GM12878 (cell line): ENCODE data around the gene ANKRD44. TPM values are rescaled to one million over a fixed set of nuclear protein-coding genes. Genes with fewer than 3 reads are reported as not detected.

ENCODE experiments used
- ATAC-seq: fragments of 200-7000 bp; cut with Tn5 transposase; 3 replicates; pipeline ENCODE4 v1.9.1; 2020; ENCODE audit warnings: mild to moderate bottlenecking, moderate library complexity
- BruUV-seq: library from RNA; stranded (reverse); fragments of 400-500 nt; replicated peaks from 2 replicates; lab custom pipeline; 2021; lab: Mats Ljungman, UMichigan
- CTCF ChIA-PET: fragments of 300-600 bp; sonication (Branson Sonifier 250); formaldehyde crosslinking; extraction: SDS; loops from one replicate; lab custom pipeline; 2021; ENCODE audit warnings: inconsistent platforms; lab: Yijun Ruan, JAX
- POLR2A ChIA-PET: fragments of 350-600 bp; formaldehyde crosslinking; extraction: SDS; loops from one replicate; lab custom pipeline; 2021; ENCODE audit warnings: inconsistent platforms; lab: Charles Lee
- RAD21 ChIA-PET: fragments of 300-600 bp; sonication (Branson Sonifier 250); formaldehyde crosslinking; loops from one replicate; lab custom pipeline; 2023; ENCODE audit warnings: antibody characterized with exemption; ENCODE audit not compliant: unreplicated experiment; lab: Charles Lee
- SMC1A ChIA-PET: fragments of 300-600 bp; sonication (Branson Sonifier 250); formaldehyde crosslinking; loops from one replicate; lab custom pipeline; 2023; ENCODE audit not compliant: unreplicated experiment, uncharacterized antibody; lab: Charles Lee
- DNase-seq: peaks from one replicate; pipeline ENCODE4 v3.0.0-alpha.2; 2011; ENCODE audit warnings: low read depth, low spot score
- FAIRE-seq: peaks from 3 replicates; lab custom pipeline; 2011; peaks lifted over from hg19 to GRCh38; lab: Jason Lieb, UNC
- H2AFZ ChIP-seq: 2 replicates; pipeline ENCODE4 v1.6.0; 2011; ENCODE audit warnings: low read depth, low read length, control low read depth; ENCODE audit not compliant: control insufficient read depth
- H3K27ac ChIP-seq: 2 replicates; pipeline ENCODE4 v1.5.1; 2011; ENCODE audit warnings: control low read depth; ENCODE audit not compliant: control insufficient read depth, insufficient read depth
- H3K27me3 ChIP-seq, 2 experiments: replicated peaks in 1 of 2; 2 replicates each; pipeline versions ENCODE4 v1.6.0 to v1.6.1; 2011; ENCODE audit warnings: low read length in 1 of 2; ENCODE audit not compliant: control insufficient read depth in 2 of 2, insufficient read depth in 2 of 2
- H3K36me3 ChIP-seq, 2 experiments: 2 replicates each; pipeline ENCODE4 v1.5.1; 2011; ENCODE audit warnings: low read length in 1 of 2; ENCODE audit not compliant: control insufficient read depth in 2 of 2, insufficient read depth in 2 of 2
- H3K4me1 ChIP-seq: 2 replicates; pipeline ENCODE4 v1.6.1; 2011; ENCODE audit warnings: mild to moderate bottlenecking, low read length, moderate library complexity, mixed read lengths; ENCODE audit not compliant: control insufficient read depth, insufficient read depth
- H3K4me2 ChIP-seq: 2 replicates; pipeline ENCODE4 v1.6.0; 2011; ENCODE audit warnings: control low read depth; ENCODE audit not compliant: control insufficient read depth, insufficient read depth
- H3K4me3 ChIP-seq: fragments of 200-600 bp; sonication (generic); 2 replicates; pipeline ENCODE4 v1.5.1; 2016
- H3K79me2 ChIP-seq: 2 replicates; pipeline ENCODE4 v1.6.0; 2011; ENCODE audit warnings: low read length; ENCODE audit not compliant: control insufficient read depth, insufficient read depth
- H3K9ac ChIP-seq: 2 replicates; pipeline ENCODE4 v1.8.0; 2011; ENCODE audit warnings: low read length, control low read depth, mixed read lengths; ENCODE audit not compliant: control insufficient read depth, insufficient read depth
- H3K9me3 ChIP-seq: replicated peaks from 3 replicates; pipeline ENCODE4 v1.5.1; 2011; ENCODE audit warnings: mild to moderate bottlenecking, low read length; ENCODE audit not compliant: control insufficient read depth, insufficient read depth
- H4K20me1 ChIP-seq: 2 replicates; pipeline ENCODE4 v1.6.0; 2011; ENCODE audit not compliant: control insufficient read depth, insufficient read depth
- BACH1 ChIP-seq: fragments of 450-650 bp; IDR thresholded peaks from 2 replicates; pipeline ENCODE4 v1.6.1; 2017; ENCODE audit warnings: mild to moderate bottlenecking, borderline replicate concordance
- CBX5 ChIP-seq: sonication (generic); IDR thresholded peaks from 2 replicates; pipeline ENCODE4 v1.6.1; 2016; ENCODE audit warnings: low read depth, moderate library complexity, mild to moderate bottlenecking, inconsistent platforms
- CEBPB ChIP-seq, 2 experiments: fragments of 150-350 bp in 1 of 2; IDR thresholded peaks; 2 replicates each; pipeline ENCODE4 v1.6.1; 2012 to 2014; ENCODE audit warnings: low read depth in 2 of 2, low read length in 2 of 2, borderline replicate concordance in 1 of 2, inconsistent platforms in 1 of 2
- EGR1 ChIP-seq, 2 experiments: IDR thresholded peaks; 1 replicate in 1 of 2; 2 replicates in 1 of 2; pipeline ENCODE4 v1.6.1; 2011 to 2012; ENCODE audit warnings: low read depth in 2 of 2, low read length in 2 of 2, borderline replicate concordance in 1 of 2, mild to moderate bottlenecking in 1 of 2, moderate library complexity in 1 of 2
- EP300 ChIP-seq, 2 experiments: fragments of 150-350 bp in 1 of 2; IDR thresholded peaks; 2 replicates each; pipeline ENCODE4 v1.6.1; 2011 to 2012; ENCODE audit warnings: low read depth in 2 of 2, low read length in 2 of 2, borderline replicate concordance in 1 of 2, improper control_type of control experiment in 1 of 2, inconsistent platforms in 1 of 2; ENCODE audit not compliant: control insufficient read depth in 1 of 2
- IRF4 ChIP-seq: IDR thresholded peaks from 2 replicates; pipeline ENCODE4 v1.6.1; 2011; ENCODE audit warnings: low read depth, low read length
- RAD21 ChIP-seq: IDR thresholded peaks from 2 replicates; pipeline ENCODE4 v1.6.1; 2011; ENCODE audit warnings: mild to moderate bottlenecking, low read depth, low read length, moderate library complexity; ENCODE audit not compliant: insufficient read depth
- RBBP5 ChIP-seq: fragments of 200-600 bp; sonication (generic); conservative IDR thresholded peaks from 2 replicates; pipeline ENCODE4 v1.6.1; 2016
- SPI1 ChIP-seq: IDR thresholded peaks from 2 replicates; pipeline ENCODE4 v1.6.1; 2011; ENCODE audit warnings: low read depth, mild to moderate bottlenecking, low read length, moderate library complexity, borderline replicate concordance; ENCODE audit not compliant: insufficient read depth
- SREBF1 ChIP-seq: IDR thresholded peaks from 2 replicates; pipeline ENCODE4 v1.6.1; 2012; ENCODE audit warnings: mild to moderate bottlenecking, low read length
- TCF3 ChIP-seq: IDR thresholded peaks from 2 replicates; pipeline ENCODE4 v1.6.1; 2012; ENCODE audit warnings: low read depth, mild to moderate bottlenecking, low read length, borderline replicate concordance; ENCODE audit not compliant: insufficient read depth
- TCF7 ChIP-seq: IDR thresholded peaks from 2 replicates; pipeline ENCODE4 v1.6.1; 2014; ENCODE audit warnings: antibody characterized with exemption, borderline replicate concordance
- WGBS: methylation state at CpG from one replicate; pipeline ENCODE4 v1.1.6; 2016; ENCODE audit warnings: low lambda C conversion rate; ENCODE audit not compliant: insufficient replicate concordance, insufficient coverage; ENCODE audit errors: missing lambda C conversion rate; 5-methylcytosine and 5-hydroxymethylcytosine counted together
- in situ Hi-C: fragments of 300-500 bp; cut with MboI; formaldehyde crosslinking; loops from 9 replicates; pipeline ENCODE4 v1.14.3; 2018; ENCODE audit warnings: mixed read lengths
- intact Hi-C: fragments of 100-400 bp; cut with micrococcal nuclease; formaldehyde crosslinking; loops from one replicate; pipeline ENCODE4 v1.14.2; 2022; ENCODE audit not compliant: unreplicated experiment
- polyA plus RNA-seq, 11 experiments: library from polyadenylated mRNA; depleted of rRNA in 4 of 11; unstranded in 6 of 11; stranded (reverse) in 5 of 11; fragments of >200 nt; fragmentation: Nextera tagmentation in 4 of 11; fragmentation: Illumina TruSeq in 1 of 11; extraction: Ambion mirVana in 4 of 11; extraction: Trizol in 1 of 11; gene quantifications; 1 replicate in 1 of 11; 2 replicates in 10 of 11; pipeline versions ENCODE4 v1.2.1 to v1.2.3, GENCODE V29; 2011 to 2016; ENCODE audit warnings: inconsistent platforms in 2 of 11, missing spikeins in 2 of 11, low read depth in 1 of 11
- total RNA-seq, 4 experiments: library from RNA; depleted of rRNA in 3 of 4; stranded (reverse); fragments of >200 nt in 3 of 4; fragmentation: Illumina TruSeq in 1 of 4; extraction: Trizol in 1 of 4; gene quantifications; 2 replicates each; pipeline versions ENCODE4 v1.2.1 to v1.2.3, GENCODE V29; 2013 to 2021
- TF ChIP-seq, protein P1 (sequence below): fragments of 450-650 bp; IDR thresholded peaks from 2 replicates; pipeline ENCODE4 v1.6.1; 2018; ENCODE audit warnings: borderline replicate concordance, mild to moderate bottlenecking; ENCODE audit not compliant: partially characterized antibody
- TF ChIP-seq, protein P2 (sequence below), 3 experiments: IDR thresholded peaks in 2 of 3; conservative IDR thresholded peaks in 1 of 3; 2 replicates each; pipeline ENCODE4 v1.5.1; 2011; ENCODE audit warnings: low read depth in 3 of 3, low read length in 3 of 3, mild to moderate bottlenecking in 3 of 3, control low read depth in 2 of 3, moderate library complexity in 2 of 3, inconsistent platforms in 1 of 3, mixed read lengths in 1 of 3; ENCODE audit not compliant: control insufficient read depth in 2 of 3, insufficient read depth in 1 of 3; ENCODE audit errors: extremely low read depth in 1 of 3
- TF ChIP-seq, protein P3 (sequence below): fragments of 450-650 bp; IDR thresholded peaks from 2 replicates; pipeline ENCODE4 v1.6.1; 2014; ENCODE audit warnings: mild to moderate bottlenecking

Gene ANKRD44
- total and polyA plus RNA-seq, 10 of the 15 experiments (the other 5 are each of a cell fraction or from before 2014, with no cell fraction given), result 19.1 to 99.1 (median 59.6) TPM

DNA sequence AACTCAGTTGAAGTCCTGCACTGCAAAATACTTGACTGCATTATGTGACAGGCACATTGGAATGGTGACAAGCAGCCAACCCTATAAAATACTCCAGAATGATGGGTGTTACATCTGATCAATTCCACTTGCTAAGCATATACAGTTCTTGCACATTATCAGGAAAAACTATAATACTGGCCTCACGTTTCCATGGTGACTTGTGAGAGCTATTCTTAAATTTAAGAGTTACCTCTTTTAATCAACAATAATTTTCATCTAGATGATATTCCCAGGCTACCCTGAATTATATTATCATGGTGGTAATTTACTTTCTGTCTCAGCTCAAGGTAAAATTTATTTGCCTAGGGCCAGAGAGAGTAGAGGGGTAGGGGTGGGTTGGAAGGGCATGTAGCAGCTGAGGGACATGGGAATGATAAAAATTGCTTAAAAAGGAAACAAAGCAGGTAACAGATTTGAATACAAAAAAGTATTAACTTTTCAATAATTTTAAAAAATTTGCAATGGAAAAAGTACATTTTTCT is 251.7 kb downstream of the ANKRD44 start (continued):
- TF ChIP-seq TCF3 (no peak), RBBP5 (no peak), CEBPB (IDR thresholded peaks at IDR 0.05; ENCODE audit: borderline replicate concordance in 1 of 2, low read depth in 2 of 2, low read length in 2 of 2) (no peak), BACH1 (no peak), IRF4 (no peak), TCF7 (no peak), EP300 (IDR thresholded peaks at IDR 0.05; ENCODE audit: borderline replicate concordance in 1 of 2, control insufficient read depth in 1 of 2, low read depth in 2 of 2, low read length in 2 of 2) (no peak)

DNA sequence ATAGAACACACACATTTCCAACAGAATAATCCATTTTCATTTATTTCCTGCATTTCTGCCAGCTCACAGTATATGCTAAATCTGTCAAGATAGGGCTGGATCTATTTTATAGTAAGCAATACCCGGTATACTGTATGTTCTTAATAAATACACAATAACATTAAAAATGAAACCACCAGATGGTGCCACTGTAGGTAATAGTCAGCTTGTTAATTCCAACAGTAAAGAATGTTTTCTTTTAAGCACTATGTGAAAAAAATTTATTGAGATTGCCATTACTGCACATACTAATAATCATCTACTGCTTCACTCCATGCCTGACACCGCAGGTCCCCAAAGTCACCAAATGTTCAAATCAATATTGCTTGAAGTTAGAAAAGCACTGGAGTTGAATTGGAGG is 252.6 kb downstream of the ANKRD44 start:
- Histone ChIP-seq H3K36me3 (peaks cover 0 to 18% of the 10 kb centered on the region in 2 experiments; a peak in 1 of 4 replicates), H3K79me2 (no peaks in the 10 kb centered on the region), H3K4me3 (no peak overlapping the region), H3K27me3 (no peaks in the 10 kb centered on the region), H3K4me1 (no peaks in the 10 kb centered on the region), H4K20me1 (no peaks in the 10 kb centered on the region), H2AFZ (no peak overlapping the region), H3K9me3 (peaks cover 10% of the 10 kb centered on the region), H3K9ac (no peak overlapping the region), H3K4me2 (no peak overlapping the region), H3K27ac (no peak overlapping the region)
- no TSS peak for BruUV-seq
- FAIRE-seq (no peak), DNase-seq (no peak), ATAC-seq (no peak)
- CTCF ChIA-PET, result interaction anchor here (1.3 to 3.0 kb wide), 4 partner anchors 13 to 55 kb away, joined by 3 to 12 read pairs (median 6); no protein-coding TSS in a partner anchor
- RAD21 ChIA-PET, result no interaction called here
- WGBS, result 51% methylated on average over 2 of the region's 2 CpGs
- in situ Hi-C loops (no loop called here), intact Hi-C loops (no loop called here)
- SMC1A ChIA-PET, result no interaction called here
- POLR2A ChIA-PET, result interaction anchor here (0.6 kb wide), 1 partner anchor 15 kb away, joined by 3 read pairs; no protein-coding TSS in a partner anchor
- TF ChIP-seq SREBF1 (no peak), SPI1 (no peak), RAD21 (no peak), CBX5 (no peak), EGR1 (IDR thresholded peaks at IDR 0.05; ENCODE audit: borderline replicate concordance in 1 of 2, low read depth in 2 of 2, low read length in 2 of 2) (no peak)
- TF ChIP-seq, protein P1, sequence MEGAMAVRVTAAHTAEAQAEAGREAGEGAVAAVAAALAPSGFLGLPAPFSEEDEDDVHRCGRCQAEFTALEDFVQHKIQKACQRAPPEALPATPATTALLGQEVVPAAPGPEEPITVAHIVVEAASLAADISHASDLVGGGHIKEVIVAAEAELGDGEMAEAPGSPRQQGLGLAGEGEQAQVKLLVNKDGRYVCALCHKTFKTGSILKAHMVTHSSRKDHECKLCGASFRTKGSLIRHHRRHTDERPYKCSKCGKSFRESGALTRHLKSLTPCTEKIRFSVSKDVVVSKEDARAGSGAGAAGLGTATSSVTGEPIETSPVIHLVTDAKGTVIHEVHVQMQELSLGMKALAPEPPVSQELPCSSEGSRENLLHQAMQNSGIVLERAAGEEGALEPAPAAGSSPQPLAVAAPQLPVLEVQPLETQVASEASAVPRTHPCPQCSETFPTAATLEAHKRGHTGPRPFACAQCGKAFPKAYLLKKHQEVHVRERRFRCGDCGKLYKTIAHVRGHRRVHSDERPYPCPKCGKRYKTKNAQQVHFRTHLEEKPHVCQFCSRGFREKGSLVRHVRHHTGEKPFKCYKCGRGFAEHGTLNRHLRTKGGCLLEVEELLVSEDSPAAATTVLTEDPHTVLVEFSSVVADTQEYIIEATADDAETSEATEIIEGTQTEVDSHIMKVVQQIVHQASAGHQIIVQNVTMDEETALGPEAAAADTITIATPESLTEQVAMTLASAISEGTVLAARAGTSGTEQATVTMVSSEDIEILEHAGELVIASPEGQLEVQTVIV, result no peak
- TF ChIP-seq, protein P2, sequence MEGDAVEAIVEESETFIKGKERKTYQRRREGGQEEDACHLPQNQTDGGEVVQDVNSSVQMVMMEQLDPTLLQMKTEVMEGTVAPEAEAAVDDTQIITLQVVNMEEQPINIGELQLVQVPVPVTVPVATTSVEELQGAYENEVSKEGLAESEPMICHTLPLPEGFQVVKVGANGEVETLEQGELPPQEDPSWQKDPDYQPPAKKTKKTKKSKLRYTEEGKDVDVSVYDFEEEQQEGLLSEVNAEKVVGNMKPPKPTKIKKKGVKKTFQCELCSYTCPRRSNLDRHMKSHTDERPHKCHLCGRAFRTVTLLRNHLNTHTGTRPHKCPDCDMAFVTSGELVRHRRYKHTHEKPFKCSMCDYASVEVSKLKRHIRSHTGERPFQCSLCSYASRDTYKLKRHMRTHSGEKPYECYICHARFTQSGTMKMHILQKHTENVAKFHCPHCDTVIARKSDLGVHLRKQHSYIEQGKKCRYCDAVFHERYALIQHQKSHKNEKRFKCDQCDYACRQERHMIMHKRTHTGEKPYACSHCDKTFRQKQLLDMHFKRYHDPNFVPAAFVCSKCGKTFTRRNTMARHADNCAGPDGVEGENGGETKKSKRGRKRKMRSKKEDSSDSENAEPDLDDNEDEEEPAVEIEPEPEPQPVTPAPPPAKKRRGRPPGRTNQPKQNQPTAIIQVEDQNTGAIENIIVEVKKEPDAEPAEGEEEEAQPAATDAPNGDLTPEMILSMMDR (IDR thresholded peaks at IDR 0.05 in 2 of 3, conservative IDR thresholded peaks at IDR 0.05 in 1 of 3; ENCODE audit: control insufficient read depth in 2 of 3, extremely low read depth in 1 of 3, insufficient read depth in 1 of 3, low read depth in 3 of 3, low read length in 3 of 3), result no peak
- TF ChIP-seq, protein P3, sequence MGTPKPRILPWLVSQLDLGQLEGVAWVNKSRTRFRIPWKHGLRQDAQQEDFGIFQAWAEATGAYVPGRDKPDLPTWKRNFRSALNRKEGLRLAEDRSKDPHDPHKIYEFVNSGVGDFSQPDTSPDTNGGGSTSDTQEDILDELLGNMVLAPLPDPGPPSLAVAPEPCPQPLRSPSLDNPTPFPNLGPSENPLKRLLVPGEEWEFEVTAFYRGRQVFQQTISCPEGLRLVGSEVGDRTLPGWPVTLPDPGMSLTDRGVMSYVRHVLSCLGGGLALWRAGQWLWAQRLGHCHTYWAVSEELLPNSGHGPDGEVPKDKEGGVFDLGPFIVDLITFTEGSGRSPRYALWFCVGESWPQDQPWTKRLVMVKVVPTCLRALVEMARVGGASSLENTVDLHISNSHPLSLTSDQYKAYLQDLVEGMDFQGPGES, result no peak
